Jurkat, Clone E6-1 (cell line): ENCODE data around the gene ZDHHC5.

Source experiments
- DNase-seq: peaks from one replicate; pipeline ENCODE4 v3.0.0-alpha.2; 2011; ENCODE audit warnings: low read depth, low spot score
- H3K4me3 ChIP-seq: 2 replicates; pipeline ENCODE4 v1.5.1; 2011; ENCODE audit warnings: mild to moderate bottlenecking, low read length, control low read depth, moderate library complexity

The ZDHHC5 gene

GRCh38 chr11:57643802-57644201 lies 24.1 kb upstream of the ZDHHC5 start:
- no peak for DNase-seq
- no peak overlapping the region for H3K4me3 ChIP-seq

- peak; percentile 79 for DNase-seq
- no peak overlapping the region for H3K4me3 ChIP-seq
Measured at GRCh38 chr11:57644748-57645688, 22.9 kb upstream of the ZDHHC5 start.

- DNase-seq, result no peak
- no peak overlapping the region for H3K4me3 ChIP-seq
Measured at GRCh38 chr11:57645689-57646085, 22.2 kb upstream of the ZDHHC5 start.

- no peak overlapping the region for H3K4me3 ChIP-seq
- DNase-seq, result no peak
Measured at GRCh38 chr11:57646194-57646798, 21.6 kb upstream of the ZDHHC5 start.

GRCh38 chr11:57646799-57647303 lies 21.1 kb upstream of the ZDHHC5 start:
- no peak overlapping the region for H3K4me3 ChIP-seq
- no peak for DNase-seq

GRCh38 chr11:57647372-57647771 lies 20.5 kb upstream of the ZDHHC5 start:
- no peak for DNase-seq

GRCh38 chr11:57647960-57648800 lies 19.7 kb upstream of the ZDHHC5 start:
- H3K4me3 ChIP-seq, result no peak overlapping the region
- DNase-seq, result no peak

More at GRCh38 chr11:57647372-57647771, 20.5 kb upstream of the ZDHHC5 start:
- no peak overlapping the region for H3K4me3 ChIP-seq

- no peak for DNase-seq
- H3K4me3 ChIP-seq, result no peak overlapping the region
Measured at GRCh38 chr11:57648801-57649735, 18.8 kb upstream of the ZDHHC5 start.

GRCh38 chr11:57649826-57650738 lies 17.8 kb upstream of the ZDHHC5 start, which contains the start of gene YPEL4:
TSS of gene YPEL4 (minus strand) at chr11:57649912. CDS start at chr11:57647107, 2,805 bp downstream.
- DNase-seq, result no peak
- H3K4me3 ChIP-seq, result no peak within 1 kb of the TSS

- no peak for DNase-seq
- H3K4me3 ChIP-seq, result no peak overlapping the region
Measured at GRCh38 chr11:57650739-57651090, 17.2 kb upstream of the ZDHHC5 start.

GRCh38 chr11:57651408-57651807 lies 16.5 kb upstream of the ZDHHC5 start:
- DNase-seq, result no peak
- no peak overlapping the region for H3K4me3 ChIP-seq

GRCh38 chr11:57652230-57652629 lies 15.7 kb upstream of the ZDHHC5 start:
- H3K4me3 ChIP-seq, result peak overlapping the region; percentile 20
- peak; percentile 63 for DNase-seq

GRCh38 chr11:57652662-57653061 lies 15.3 kb upstream of the ZDHHC5 start:
- H3K4me3 ChIP-seq, result peak overlapping the region; percentile 20
- DNase-seq, result no peak

GRCh38 chr11:57653163-57653562 lies 14.8 kb upstream of the ZDHHC5 start:
- DNase-seq, result no peak
- H3K4me3 ChIP-seq, result no peak overlapping the region

- H3K4me3 ChIP-seq, result peak overlapping the region; percentile 98
- no peak for DNase-seq
Measured at GRCh38 chr11:57656885-57657193, 11.1 kb upstream of the ZDHHC5 start.

GRCh38 chr11:57657194-57658022 lies 10.5 kb upstream of the ZDHHC5 start, which contains the start of gene CLP1:
TSS of gene CLP1 (plus strand) at chr11:57657762. CDS start at chr11:57659477, 1,715 bp downstream.
- H3K4me3 ChIP-seq, result peak within 1 kb of the TSS; percentile 98
- peak; percentile 98 for DNase-seq

GRCh38 chr11:57658023-57658361 lies 9.9 kb upstream of the ZDHHC5 start:
- H3K4me3 ChIP-seq, result peak overlapping the region; percentile 98
- DNase-seq, result no peak
